GM19372 (cell line): ENCODE results near the gene LYZL4.

Experiments
- ATAC-seq: cut with Tn5 transposase; IDR thresholded peaks from one replicate; pipeline ENCODE4 v1.9.1; 2021; ENCODE audit warnings: mild to moderate bottlenecking, low read depth, moderate library complexity; ENCODE audit not compliant: unreplicated experiment

The LYZL4 gene

GRCh38 chr3:42430781-42431532, 20.5 kb upstream of the LYZL4 start:
- no peak for ATAC-seq

- ATAC-seq = no peak
Measured at GRCh38 chr3:42428830-42429229, 18.4 kb upstream of the LYZL4 start.

DNA sequence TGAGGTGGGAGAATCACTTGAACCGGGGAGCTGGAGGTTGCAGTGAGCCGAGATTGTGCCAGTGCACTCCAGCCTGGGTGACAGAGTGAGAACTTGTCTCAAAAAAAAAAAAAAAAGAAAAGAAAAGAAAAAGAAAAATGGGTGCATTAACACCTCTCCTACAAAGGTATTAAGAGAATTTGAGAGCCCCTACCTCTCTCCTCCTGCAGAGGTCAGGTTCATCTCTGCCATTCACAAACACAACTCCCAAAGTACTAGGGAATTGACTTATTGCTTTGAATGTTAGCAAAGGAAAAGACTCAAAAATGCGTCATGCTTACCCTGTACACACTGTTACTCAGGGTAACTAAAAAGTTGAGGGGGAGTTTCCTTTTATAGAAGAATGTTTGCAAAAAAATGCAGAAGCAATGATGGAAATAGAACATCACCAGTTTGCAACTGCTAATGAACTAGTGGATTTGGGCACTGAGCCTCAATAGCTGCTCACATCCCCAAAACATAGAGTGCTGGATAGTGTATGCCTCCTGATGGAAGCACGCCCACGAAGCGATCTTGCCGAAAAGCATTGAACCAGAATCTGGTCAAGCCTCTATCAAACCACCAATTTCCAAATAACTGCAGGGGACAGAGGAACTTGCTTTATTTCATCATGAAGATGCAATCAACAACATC, 15.5 kb upstream of the LYZL4 start:
- no peak for ATAC-seq

DNA sequence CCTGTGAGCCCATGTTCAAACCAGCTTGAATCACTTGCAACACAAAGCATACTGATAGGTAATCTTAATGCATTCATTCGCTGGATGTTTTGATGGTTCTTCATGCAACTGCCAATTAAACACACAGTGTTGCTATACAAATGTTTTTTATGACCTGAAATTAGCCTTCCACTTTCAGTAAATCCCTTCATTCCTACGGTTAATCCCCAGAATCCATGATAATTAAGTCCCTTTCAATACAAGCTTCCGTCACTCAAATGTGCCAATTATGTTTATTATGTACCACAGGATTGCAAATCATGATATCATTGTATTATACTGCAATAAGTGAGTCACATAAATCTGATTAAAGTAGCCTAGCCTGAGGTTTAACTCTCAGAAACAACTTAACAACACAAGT, 14.5 kb upstream of the LYZL4 start:
- ATAC-seq = no peak

DNA sequence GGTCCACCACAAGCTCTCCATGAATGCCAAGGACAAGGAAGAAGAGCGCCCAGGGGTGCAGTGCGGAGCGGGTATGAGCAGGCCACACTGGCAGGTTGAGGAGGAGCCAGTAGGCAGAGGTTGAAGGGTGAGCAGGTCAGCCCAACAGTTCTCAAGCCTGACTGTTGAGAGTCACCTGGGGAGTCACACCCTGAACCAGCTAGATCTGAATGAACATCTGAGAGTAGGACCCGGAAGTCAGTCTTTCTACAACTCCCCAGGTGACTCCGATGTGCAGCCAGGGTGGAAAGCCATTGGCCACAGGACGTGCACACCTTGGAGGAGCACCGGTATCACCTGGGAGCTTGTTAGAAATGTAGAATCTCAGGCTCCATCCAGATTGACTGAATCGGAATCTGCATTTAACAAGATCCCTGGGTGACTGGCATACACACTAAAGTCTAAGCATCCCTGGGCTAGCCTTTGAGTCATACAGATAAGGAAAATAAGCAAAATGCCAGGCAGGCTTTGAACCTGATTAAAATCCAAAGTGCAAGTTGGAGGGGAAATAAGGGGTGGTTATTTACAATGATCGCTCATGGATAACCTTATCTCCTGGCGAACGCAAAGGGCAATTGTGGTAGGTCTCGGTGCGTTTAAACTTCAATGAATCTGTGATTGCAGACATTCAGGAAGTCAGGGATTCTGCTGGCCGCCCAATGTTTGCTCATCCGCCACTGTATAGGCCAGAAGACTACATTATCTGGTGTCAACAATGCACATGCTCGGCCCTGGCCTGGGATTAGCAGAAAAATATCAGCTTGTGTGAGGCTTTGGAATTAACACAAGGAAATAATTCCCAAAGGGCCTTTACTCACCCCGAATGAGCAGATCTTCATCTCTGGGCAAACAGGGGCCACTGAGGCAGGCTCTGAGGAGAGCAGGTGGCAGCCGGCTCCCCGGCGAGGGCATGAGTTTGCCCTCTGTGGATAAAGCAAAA, 11.7 kb upstream of the LYZL4 start:
- no peak for ATAC-seq

DNA sequence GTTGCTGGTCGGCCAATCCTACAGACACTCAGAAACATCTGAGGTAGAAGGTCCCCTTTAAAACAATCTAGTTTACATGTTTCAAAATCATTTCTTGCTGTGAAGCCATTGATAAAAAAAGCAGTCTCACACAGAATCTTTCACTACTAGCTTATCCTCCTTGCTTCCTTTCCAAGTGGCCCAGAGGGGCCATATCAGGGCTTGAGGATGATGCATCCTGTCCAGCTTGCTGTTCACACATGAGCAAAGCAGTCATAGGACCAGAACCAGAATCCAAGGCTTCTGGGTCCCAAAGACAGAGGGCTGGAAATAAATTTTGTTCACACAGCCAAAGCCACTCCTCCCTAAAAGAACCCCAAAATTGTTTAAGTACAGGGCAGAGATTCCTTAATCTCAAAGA, 9.2 kb upstream of the LYZL4 start:
- no peak for ATAC-seq

- ATAC-seq = no peak
Measured at GRCh38 chr3:42412526-42413155, 2.2 kb upstream of the LYZL4 start.

DNA sequence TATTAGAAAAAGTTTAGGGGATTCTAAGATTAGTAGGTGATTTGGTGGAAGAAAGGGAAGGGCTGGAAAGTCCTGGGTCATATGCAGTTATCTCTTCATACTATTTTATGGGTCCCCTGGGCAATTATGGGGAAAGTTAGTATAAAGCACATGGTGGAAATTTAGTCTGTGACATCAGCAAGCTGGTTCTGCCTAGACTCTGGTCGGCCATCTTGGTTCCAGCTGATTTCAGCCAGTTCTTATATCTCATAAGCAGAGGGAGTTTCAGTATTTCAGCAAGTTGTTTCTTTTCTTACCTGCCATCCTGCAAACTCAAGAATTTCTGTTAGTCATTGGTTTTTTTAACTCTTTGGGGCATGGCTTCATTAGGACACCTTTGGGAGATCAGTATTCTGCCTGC, 1.0 kb upstream of the LYZL4 start:
- ATAC-seq = no peak

DNA sequence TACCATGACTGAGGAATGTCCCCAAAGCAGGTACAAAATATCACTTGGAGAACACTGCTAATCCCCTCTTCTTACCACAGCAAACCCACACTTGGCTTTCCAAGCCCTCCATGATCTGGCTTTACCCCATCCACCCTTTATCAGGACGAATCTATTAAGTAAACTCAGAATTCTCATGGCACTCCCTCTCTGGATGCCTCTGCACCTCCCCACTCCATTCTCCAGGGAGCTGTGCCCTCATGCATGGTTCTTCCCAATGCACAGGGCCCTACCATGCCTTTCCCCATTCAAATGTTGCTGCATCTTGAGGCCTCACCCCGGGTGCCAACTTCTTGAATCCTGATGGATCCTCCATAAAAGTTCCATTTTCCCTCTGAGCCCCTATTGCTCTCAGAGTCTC, 2.3 kb downstream of the LYZL4 start:
- no peak for ATAC-seq

GRCh38 chr3:42406727-42407450, 3.5 kb downstream of the LYZL4 start:
- ATAC-seq = no peak

GRCh38 chr3:42405857-42406256, 4.6 kb downstream of the LYZL4 start:
- no peak for ATAC-seq

DNA sequence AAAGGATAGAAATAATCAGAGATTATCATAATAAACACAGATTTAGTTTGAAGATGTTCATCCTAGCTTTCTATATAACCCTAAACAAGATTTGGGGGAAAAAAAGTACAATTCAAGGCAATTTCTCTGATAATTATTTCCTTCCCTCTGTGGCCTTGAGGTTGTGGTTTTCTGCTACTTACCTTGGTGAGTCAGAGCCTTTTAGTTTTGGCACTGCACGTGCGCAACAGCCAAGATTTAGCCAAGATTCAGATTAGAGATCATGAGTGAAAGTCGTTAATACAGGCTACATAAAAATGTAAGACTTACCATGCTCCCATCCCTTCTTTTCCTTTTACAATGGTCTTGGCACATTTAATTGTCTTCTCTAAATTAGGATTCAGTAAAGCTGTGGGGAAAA, 6.7 kb downstream of the LYZL4 start:
- ATAC-seq = no peak

DNA sequence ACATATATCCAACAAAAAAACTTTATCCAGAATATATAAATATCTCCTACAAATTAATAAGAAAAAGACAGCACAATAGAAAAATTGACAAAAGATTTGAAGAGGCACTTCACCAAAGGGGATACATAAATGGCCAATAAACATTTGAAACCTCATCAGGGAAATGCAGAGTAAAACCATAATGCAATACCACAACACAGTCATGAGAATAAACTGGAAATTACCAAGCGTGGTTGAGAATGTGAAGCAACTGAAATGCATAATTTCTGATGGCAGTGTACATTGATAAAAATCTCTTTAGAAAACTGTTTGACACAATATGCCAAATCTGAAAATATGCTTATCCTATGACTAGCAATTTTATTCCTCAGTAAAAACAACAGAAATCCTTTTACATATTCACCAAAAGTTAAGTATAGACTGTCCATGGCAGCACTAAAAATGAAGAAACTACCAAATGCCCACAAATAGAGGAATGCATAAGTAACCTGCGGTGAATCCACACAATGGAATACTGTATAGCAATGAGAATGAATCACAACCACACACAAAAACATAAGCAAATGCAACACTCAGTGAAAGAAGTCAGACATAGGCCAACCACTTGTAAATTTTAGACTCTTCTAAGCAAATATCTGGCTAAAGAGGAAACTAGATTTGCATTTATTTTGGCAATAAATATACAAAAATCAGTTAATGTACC, 7.9 kb downstream of the LYZL4 start:
- no peak for ATAC-seq

DNA sequence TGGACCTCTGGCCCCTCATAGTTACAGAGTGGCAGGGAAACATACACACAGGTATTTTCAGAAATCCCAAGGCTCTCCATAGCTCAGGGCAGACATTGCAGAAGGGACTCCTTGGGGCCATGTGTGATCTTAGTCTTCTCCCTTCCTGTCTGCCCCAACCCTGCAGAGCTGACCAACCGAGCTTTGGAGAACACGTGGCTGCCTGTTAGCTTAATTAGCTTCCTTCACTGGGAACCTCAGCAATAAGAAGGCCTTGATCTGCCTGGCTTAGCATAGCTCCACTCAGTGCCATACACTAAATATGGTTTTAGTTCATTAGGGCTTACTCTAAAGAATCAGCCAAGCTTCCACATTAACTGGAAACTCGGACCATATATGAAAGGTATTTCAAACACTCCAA, 12.3 kb downstream of the LYZL4 start:
- ATAC-seq = no peak

DNA sequence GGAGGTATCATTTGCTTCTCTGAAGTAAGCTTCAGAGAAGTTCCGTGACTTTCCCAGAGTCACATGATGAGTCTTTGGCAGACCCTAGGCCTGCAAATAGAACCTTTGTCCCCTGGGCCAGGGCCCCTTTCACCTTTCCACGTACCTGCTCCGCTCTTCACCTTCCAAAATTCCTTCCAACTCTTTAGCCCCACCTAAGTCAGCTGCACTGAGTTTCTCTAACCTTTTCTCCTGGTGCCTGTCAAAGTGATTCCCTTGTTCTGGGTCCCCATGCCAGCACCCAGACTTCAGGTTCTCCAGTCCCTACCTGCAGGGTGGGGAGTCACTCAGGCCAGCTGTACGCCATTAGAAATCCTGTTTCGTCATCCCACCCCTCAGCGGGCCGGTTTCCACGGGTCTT, 12.8 kb downstream of the LYZL4 start:
- no peak for ATAC-seq

DNA sequence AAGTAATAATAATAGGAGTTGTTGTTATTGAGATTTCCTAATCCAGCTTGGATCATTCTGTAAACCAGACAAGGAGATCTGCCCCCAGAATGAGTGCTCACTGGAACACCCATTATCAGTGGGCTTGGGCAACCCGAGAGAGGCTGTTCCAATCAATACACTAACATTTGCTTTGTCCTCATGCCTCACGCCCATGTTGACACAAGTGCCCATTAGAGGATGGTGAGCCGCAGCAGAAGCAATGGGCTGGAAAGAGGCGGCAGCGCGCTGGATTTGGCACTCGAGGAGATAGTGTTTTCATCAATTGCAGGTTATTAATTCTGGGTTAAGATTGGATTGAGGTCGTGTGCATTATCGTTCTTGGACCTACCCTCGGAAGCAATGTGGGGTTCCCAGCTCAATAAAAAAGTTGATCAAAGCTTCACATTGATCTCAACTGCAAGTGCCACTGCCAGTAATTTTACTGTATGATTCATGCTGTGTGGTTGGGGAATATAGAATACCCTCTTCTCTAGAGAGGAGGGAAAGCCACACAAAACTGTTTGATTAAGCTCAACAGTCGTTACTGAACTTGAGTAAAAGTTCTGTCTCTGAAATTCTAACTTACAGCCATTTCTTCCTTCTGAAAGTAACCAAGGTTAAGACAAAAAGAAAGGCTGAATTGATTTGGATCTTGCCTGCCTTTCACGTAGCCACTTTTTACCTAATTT, 15.7 kb downstream of the LYZL4 start:
- ATAC-seq = no peak

- no peak for ATAC-seq
Measured at GRCh38 chr3:42387802-42388651, 22.4 kb downstream of the LYZL4 start.

- no peak for ATAC-seq
Measured at GRCh38 chr3:42381551-42382082, 28.8 kb downstream of the LYZL4 start.
